Vagina (tissue), 2 donors: ENCODE measurements around the gene PRR9.

Experiments used
- CTCF ChIP-seq, 3 experiments: fragments of 450-650 bp in 2 of 3; fragments of 200-600 bp in 1 of 3; sonication (generic) in 1 of 3; IDR thresholded peaks; one replicate each; pipeline ENCODE4 v1.5.1; 2017 to 2019; ENCODE audit warnings: antibody characterized with exemption in 3 of 3, mild to moderate bottlenecking in 2 of 3, moderate library complexity in 2 of 3
- POLR2AphosphoS5 ChIP-seq, 2 donors: sonication (generic); formaldehyde crosslinking; IDR thresholded peaks; one replicate each; pipeline ENCODE4 v1.9.0; 2017; ENCODE audit warnings: antibody characterized with exemption in 2 of 2, mild to moderate bottlenecking in 2 of 2, low read depth in 1 of 2; ENCODE audit not compliant: insufficient read depth in 1 of 2

- TF ChIP-seq CTCF (IDR thresholded peaks at IDR 0.05) = no peak
- TF ChIP-seq POLR2AphosphoS5 (IDR thresholded peaks at IDR 0.05; ENCODE audit: insufficient read depth in 1 of 2, low read depth in 1 of 2) = no peak
Observed at GRCh38 chr1:153212201-153212600, 5.2 kb upstream of the PRR9 start.
